Ishikawa (cell line): ENCODE results near the gene BMP4.

Experiments used
- CEBPB ChIP-seq: IDR thresholded peaks from 2 replicates; pipeline ENCODE4 v1.6.1; 2012
- CREB1 ChIP-seq: IDR thresholded peaks from 2 replicates; pipeline ENCODE4 v1.6.1; 2012; ENCODE audit warnings: low read depth
- EP300 ChIP-seq: IDR thresholded peaks from 2 replicates; pipeline ENCODE4 v1.6.1; 2012; ENCODE audit warnings: borderline replicate concordance
- RAD21 ChIP-seq: IDR thresholded peaks from 2 replicates; pipeline ENCODE4 v1.6.1; 2012; ENCODE audit warnings: low read depth
- TAF1 ChIP-seq: IDR thresholded peaks from 2 replicates; pipeline ENCODE4 v1.6.1; 2012; ENCODE audit warnings: low read depth, mild to moderate bottlenecking
- TEAD4 ChIP-seq: IDR thresholded peaks from 2 replicates; pipeline ENCODE4 v1.6.1; 2012
- ZBTB7A ChIP-seq: IDR thresholded peaks from 2 replicates; pipeline ENCODE4 v1.6.1; 2012; ENCODE audit warnings: low read depth
- TF ChIP-seq, protein P1 (sequence below): IDR thresholded peaks from 2 replicates; pipeline ENCODE4 v1.6.1; 2012
- TF ChIP-seq, protein P2 (sequence below): IDR thresholded peaks from 2 replicates; pipeline ENCODE4 v1.6.1; 2012

DNA sequence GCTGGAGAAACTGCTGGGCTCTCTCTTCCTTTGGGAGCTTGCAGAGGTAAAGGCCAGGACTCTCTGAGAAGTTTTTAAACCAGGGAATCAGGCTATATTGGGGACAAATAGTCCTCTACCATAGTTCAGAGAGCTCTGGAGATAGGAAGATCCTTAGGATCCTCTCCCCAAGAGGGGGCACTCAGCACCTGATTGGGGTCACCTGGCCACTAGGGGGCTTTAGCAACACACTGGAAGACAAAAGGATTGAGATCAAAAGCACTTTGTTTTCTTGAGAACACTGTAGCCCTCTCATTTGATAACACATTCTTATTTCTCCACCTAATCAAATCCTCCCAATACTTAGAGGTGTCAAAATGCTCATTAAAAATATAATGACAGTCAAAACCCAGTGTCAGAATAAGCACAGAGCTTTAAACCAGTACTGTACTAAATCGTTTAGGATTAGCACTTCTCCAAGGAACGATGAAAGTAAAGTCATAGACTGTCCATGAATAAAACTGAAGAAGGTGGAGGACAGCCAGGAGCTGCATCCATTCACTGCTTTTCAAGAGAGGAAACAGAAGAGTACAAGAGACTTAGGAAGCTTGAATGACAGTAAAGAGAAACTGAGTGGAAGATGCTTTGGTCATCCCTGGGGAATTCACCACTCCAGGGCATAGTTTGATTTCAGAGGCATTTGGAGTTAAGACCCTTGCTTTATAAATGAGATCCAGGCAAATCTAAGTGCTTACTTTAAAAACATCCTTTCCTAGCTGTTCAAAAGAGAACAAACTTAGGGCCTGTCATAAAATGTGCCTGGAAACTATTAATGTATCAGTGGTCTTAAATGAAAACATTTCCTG, 26.5 kb downstream of the BMP4 start:
- TF ChIP-seq, protein P1, sequence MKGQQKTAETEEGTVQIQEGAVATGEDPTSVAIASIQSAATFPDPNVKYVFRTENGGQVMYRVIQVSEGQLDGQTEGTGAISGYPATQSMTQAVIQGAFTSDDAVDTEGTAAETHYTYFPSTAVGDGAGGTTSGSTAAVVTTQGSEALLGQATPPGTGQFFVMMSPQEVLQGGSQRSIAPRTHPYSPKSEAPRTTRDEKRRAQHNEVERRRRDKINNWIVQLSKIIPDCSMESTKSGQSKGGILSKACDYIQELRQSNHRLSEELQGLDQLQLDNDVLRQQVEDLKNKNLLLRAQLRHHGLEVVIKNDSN: no peak
- no peak for TF ChIP-seq TEAD4
- no peak for TF ChIP-seq ZBTB7A
- TF ChIP-seq EP300: no peak
- no peak for TF ChIP-seq CREB1
- TF ChIP-seq, protein P2, sequence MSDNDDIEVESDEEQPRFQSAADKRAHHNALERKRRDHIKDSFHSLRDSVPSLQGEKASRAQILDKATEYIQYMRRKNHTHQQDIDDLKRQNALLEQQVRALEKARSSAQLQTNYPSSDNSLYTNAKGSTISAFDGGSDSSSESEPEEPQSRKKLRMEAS: no peak
- peak; percentile 75 for TF ChIP-seq RAD21
- no peak for TF ChIP-seq CEBPB
- no peak for TF ChIP-seq TAF1
